SIG-M5 (cell line): ENCODE results near the gene ENOX1.

ENCODE experiments used
- DNase-seq: peaks from one replicate; lab custom pipeline; 2025; lab: John Stamatoyannopoulos, UW

The ENOX1 gene

GRCh38 chr13:43669964-43670363 is 116.8 kb downstream of the ENOX1 start:
- no peak for DNase-seq

DNA sequence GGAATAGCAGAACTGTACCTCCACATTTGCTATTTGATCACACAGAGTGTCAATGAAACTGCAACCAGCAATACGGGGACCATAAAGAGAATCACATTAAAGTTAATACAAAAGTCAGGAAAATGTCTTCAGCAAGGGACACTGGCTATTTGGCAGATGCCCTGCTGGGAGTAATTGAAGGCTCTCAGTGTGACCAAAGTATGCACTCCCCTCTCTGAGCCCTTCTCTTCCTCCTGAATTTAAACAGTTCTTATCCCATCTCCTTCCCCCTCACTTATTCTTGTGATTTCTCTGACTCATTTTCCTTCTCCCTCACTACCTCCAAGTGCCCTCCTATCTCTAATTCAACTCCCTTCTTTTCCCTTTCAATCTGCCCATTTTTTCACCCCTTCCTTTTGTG is 117.7 kb downstream of the ENOX1 start:
- DNase-seq = no peak

- DNase-seq = no peak
These were observed 120.4 kb downstream of the ENOX1 start for GRCh38 chr13:43666403-43666802.

DNA sequence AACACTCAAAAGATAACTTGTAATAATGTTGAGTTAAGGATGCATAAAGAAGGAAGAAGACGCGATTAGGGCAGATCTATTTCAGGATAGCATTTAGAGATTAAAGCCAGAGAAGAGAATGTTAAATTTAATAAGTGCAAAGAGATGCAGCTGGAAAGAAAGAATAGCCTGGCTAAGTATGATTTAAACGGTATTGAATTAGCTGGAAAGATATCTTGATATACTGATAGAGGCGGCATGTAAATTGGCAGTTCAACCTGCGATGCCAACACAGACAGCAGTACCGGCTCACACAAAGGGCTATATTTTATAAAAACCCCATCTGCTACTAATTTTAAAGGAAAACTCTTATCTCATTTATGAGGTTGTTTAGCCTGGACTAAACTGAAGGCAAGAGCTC is 121.4 kb downstream of the ENOX1 start:
- no peak for DNase-seq

- DNase-seq = no peak
These were observed 122.0 kb downstream of the ENOX1 start for GRCh38 chr13:43664700-43665191.

- DNase-seq = no peak
These were observed 123.2 kb downstream of the ENOX1 start for GRCh38 chr13:43663474-43664090.

- no peak for DNase-seq
These were observed 123.8 kb downstream of the ENOX1 start for GRCh38 chr13:43662976-43663375.

DNA sequence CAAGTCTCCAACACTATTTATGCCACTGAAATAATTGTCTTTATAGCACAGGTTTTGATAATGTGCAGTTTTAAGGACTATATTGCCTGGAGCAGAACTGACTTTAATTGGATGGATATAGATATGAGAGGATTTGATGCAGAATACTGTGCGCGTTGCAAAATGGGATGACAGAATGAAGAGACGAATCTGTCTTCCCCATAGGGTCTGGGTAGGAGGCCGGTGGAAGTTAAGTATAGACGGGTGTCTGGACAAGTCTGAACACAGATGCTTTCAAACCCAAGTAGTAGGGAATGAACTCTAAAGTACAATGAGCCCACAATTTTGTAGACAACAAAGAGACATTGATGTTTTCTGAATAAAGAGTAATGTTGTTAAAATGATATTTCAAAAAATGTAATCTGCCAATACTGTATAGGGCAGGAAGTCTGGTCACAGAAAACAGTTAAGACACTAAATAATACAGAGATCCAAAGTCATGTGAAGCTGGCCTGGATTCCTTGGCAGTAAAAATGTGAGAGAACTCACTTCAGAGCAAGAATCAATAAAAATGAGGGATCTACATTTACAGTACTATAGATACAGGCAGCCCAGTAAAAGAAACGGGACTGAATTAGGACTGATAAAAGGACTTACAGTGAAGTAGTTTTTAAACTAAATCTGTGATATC is 125.5 kb downstream of the ENOX1 start:
- no peak for DNase-seq

DNA sequence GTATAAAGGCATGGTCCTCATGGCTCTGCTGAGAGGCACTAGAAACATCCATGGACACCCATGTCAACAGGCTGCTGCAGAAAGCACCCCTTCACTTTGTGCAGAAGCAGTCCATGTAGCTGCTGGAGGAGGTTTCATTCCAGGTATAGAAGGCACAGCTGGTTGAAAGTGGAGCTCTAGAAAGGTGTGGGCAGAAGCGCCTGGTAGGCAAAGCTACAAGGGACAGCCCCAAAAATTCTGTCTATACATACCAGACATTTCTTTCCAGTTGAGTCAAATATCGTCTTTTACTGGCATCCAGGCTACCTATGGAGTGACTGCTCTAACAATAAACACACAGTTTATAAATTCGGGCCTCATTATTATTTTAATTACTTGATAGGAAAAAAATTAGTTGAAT is 129.3 kb downstream of the ENOX1 start:
- no peak for DNase-seq

DNA sequence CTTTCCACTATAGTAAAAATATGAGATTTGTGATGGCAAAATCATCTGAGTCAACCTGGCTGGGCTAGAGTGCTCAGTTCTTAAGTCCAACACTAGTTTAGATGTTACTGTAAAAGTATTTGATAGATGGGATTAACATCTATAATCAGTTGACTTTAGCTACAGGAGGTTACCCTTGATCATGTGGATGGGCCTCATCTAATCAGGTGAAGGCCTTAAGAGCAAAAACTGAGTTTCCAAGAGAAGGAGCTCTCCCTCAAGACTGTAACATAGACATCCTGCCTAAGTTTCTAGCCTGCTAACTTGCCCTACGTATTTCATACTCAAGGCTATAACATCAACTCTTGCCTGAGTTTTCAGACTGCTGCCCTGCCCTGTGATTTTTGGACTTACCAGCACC is 132.8 kb downstream of the ENOX1 start:
- no peak for DNase-seq

DNA sequence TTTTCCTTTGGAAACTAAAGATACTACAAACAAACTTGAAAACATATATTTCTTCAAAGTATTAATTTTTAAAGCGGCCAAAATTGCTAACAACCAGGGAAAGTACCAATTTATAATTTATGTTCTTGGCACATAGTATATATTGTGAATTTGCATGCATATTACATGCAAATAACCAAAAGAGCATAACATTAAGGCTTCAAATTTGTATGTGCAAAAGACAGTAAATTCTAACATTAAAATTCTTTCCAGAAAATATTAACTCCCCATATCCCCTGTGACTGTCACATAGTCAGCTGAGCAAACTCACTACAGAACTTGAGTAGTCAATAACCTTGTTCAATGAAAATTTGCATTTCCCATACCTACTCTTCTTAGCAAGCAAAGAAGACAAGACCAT is 133.4 kb downstream of the ENOX1 start:
- DNase-seq = no peak

- no peak for DNase-seq
These were observed 134.0 kb downstream of the ENOX1 start for GRCh38 chr13:43652760-43653159.

DNA sequence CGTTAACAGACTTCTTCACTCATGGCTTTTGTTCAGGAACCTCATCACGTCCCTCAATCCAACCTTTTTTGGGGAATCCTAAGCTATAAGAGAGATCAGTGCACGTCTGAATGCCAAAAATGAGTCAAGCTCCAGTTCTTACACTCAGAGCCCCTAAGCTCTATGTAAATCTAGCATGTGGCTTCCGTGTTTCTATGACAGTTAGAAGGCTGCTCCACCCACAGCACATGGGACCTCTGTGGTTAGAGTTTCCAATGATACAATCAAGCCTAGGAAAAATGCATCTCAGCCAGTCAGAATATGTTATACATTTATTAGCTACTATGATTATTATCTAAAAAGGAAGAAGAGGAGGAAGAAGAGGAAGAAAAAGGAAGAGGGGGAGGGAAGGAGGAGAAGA is 135.9 kb downstream of the ENOX1 start:
- DNase-seq = no peak

DNA sequence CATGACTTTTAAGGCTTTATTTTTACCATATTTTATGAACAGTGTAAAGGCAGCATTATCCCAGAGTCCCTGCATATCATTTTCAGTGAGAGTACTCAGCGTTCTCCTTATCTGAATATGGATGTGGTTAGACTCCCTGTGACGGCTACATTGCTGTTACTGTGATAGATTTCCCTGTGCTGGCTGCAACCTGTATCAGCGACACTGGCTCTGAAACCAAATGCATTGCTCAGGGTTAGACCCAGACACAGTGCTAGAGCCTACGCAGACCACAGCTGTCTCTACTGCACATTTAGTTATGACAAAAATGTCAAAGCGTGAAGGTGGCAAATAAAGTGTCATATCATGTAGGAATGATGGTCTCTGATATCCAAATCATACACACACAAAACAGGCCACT is 138.0 kb downstream of the ENOX1 start:
- no peak for DNase-seq

DNA sequence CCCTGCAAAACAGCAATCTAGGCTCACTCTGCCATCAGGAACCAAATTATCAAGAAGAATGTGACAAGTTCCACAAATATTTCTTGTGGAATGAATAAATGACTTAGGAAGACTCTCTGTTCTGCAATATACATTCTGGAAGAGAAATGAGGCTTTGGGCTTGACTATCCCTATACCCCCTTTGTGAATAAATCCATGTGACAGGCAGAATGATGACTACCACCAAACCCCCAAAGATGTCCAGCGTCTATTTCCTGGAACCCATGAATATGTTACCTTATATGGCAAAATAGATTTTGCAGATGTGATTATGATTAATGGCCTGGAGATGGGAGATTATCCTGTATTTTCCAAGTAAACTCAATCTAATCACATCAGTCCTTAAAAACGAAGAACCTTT is 139.3 kb downstream of the ENOX1 start:
- no peak for DNase-seq

- DNase-seq = no peak
These were observed 146.3 kb downstream of the ENOX1 start for GRCh38 chr13:43640476-43640875.

DNA sequence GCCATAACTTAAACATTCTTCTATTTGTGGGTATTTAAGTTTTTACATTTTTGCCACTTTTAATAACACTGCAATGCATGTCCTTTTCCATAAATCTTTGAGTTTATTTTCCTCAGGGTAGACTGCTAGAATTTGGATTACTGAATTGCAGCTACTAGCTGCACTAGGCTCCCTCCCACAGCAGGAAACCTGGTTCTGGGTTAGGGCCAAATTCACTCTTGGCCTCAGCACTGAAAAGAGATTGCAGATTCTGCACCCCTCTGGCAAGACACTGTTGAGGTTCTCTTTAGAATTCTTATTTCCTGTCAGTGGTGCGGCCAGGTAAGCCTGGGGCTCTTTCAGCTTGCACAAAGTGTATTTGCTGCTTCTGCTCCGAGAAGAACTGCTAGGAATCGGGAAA is 155.7 kb downstream of the ENOX1 start:
- DNase-seq = no peak

GRCh38 chr13:43629691-43630480 is 156.9 kb downstream of the ENOX1 start:
- no peak for DNase-seq

- DNase-seq = no peak
These were observed 159.8 kb downstream of the ENOX1 start for GRCh38 chr13:43626994-43627393.

DNA sequence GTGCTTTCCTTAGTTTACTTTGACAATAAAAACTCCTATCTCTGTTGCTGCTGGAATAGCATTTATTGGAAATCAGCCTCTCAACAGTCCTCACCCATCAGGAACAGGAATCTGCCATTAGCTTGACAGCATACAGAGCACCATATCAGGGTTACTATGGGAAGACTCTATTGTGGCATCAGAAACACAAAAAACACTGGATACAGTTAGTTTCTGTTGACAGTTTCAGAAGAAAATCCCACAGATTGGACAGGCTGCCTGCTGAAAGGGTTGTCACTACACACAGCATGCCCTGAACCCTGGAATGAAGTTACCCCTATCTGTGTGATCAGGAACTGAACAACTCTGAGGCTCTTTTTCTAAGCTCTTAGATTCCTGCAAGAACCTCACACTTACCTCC is 172.7 kb downstream of the ENOX1 start:
- DNase-seq = no peak

- DNase-seq = no peak
These were observed 175.2 kb downstream of the ENOX1 start for GRCh38 chr13:43611281-43612273.
